Measurements from ENCODE around the gene MAP2K1.
"Not testable (repeated sequence)": the region's sequence is repeated elsewhere in the genome, so short reads cannot be mapped to it uniquely, and the experiment has no call there.

The MAP2K1 gene

GRCh38 chr15:66386204-66387123 lies at the start of gene MAP2K1:
Gene MAP2K1 (plus strand): TSS chr15:66386912. CDS start chr15:66387348, 436 bp downstream.
- peak; percentile 96 for DNase-seq

- not testable (repeated sequence) for DNase-seq
Measured at GRCh38 chr15:66348530-66348929, 38.2 kb upstream of the MAP2K1 start.

GRCh38 chr15:66356077-66356358 lies 30.7 kb upstream of the MAP2K1 start:
- DNase-seq = no peak

- peak; percentile 94 for DNase-seq
Measured at GRCh38 chr15:66356359-66357236, 30.1 kb upstream of the MAP2K1 start, which contains the start of gene TIPIN. Gene TIPIN (minus strand): TSS chr15:66356685. CDS start chr15:66352947, 3,738 bp downstream.

- DNase-seq = no peak
Measured at GRCh38 chr15:66359740-66360139, 27.0 kb upstream of the MAP2K1 start.

- DNase-seq = not testable (repeated sequence)
Measured at GRCh38 chr15:66361745-66362460, 24.8 kb upstream of the MAP2K1 start.

GRCh38 chr15:66362776-66363175 lies 23.9 kb upstream of the MAP2K1 start:
- DNase-seq = no peak

- no peak for DNase-seq
Measured at GRCh38 chr15:66364944-66365528, 21.7 kb upstream of the MAP2K1 start.

GRCh38 chr15:66369773-66370651 lies 16.7 kb upstream of the MAP2K1 start:
- peak; percentile 27 for DNase-seq

GRCh38 chr15:66374179-66374578 lies 12.5 kb upstream of the MAP2K1 start:
- no peak for DNase-seq

GRCh38 chr15:66378814-66379430 lies 7.8 kb upstream of the MAP2K1 start:
- DNase-seq = no peak

- not testable (repeated sequence) for DNase-seq
Measured at GRCh38 chr15:66381376-66381775, 5.3 kb upstream of the MAP2K1 start.

GRCh38 chr15:66387163-66388042 lies 691 bp downstream of the MAP2K1 start:
- DNase-seq = peak; percentile 70

- DNase-seq = no peak
Measured at GRCh38 chr15:66388043-66388363, 1.3 kb downstream of the MAP2K1 start.

GRCh38 chr15:66388576-66388975 lies 1.9 kb downstream of the MAP2K1 start:
- DNase-seq = no peak

GRCh38 chr15:66389098-66389858 lies 2.6 kb downstream of the MAP2K1 start:
- no peak for DNase-seq

- DNase-seq = no peak
Measured at GRCh38 chr15:66389859-66390381, 3.2 kb downstream of the MAP2K1 start.

GRCh38 chr15:66390678-66391077 lies 4.0 kb downstream of the MAP2K1 start:
- DNase-seq = no peak

GRCh38 chr15:66393037-66393436 lies 6.3 kb downstream of the MAP2K1 start:
- DNase-seq = not testable (repeated sequence)

Measured in NCI-H226 (cell line).